Measurements from ENCODE around the gene VANGL1.

DNA sequence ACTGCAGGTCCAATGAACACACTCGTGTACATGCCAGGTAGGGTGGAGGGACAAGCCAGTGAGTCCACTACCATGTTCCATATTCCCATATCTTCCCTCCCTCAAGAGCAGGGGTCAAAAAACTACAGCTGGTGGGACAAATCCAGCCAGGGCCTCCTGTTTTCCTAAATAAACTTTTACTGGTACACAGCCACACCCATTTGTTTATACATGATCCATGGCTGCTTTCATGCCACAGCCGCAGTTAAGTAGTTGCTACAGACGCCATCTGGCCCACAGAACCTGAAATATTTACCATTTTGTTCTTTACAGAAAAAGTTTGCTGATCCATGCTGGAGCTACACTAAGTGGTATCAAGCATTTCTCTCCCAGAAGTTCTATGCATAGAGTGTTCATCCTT is 84.4 kb downstream of the VANGL1 start:
- TF ChIP-seq, protein P1, sequence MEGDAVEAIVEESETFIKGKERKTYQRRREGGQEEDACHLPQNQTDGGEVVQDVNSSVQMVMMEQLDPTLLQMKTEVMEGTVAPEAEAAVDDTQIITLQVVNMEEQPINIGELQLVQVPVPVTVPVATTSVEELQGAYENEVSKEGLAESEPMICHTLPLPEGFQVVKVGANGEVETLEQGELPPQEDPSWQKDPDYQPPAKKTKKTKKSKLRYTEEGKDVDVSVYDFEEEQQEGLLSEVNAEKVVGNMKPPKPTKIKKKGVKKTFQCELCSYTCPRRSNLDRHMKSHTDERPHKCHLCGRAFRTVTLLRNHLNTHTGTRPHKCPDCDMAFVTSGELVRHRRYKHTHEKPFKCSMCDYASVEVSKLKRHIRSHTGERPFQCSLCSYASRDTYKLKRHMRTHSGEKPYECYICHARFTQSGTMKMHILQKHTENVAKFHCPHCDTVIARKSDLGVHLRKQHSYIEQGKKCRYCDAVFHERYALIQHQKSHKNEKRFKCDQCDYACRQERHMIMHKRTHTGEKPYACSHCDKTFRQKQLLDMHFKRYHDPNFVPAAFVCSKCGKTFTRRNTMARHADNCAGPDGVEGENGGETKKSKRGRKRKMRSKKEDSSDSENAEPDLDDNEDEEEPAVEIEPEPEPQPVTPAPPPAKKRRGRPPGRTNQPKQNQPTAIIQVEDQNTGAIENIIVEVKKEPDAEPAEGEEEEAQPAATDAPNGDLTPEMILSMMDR (IDR thresholded peaks at IDR 0.05; ENCODE audit: low read length) = no peak
- no peak for TF ChIP-seq EZH2 (IDR thresholded peaks at IDR 0.05; ENCODE audit: borderline replicate concordance, low read length)
